ENCODE measurements around the gene TM9SF3. TPM values are rescaled to one million over a fixed set of nuclear protein-coding genes. Genes with fewer than 3 reads are reported as not detected.

TM9SF3 gene
- total RNA-seq, 2 donors from 2014 or later = 73.7 to 75.2 TPM

DNA sequence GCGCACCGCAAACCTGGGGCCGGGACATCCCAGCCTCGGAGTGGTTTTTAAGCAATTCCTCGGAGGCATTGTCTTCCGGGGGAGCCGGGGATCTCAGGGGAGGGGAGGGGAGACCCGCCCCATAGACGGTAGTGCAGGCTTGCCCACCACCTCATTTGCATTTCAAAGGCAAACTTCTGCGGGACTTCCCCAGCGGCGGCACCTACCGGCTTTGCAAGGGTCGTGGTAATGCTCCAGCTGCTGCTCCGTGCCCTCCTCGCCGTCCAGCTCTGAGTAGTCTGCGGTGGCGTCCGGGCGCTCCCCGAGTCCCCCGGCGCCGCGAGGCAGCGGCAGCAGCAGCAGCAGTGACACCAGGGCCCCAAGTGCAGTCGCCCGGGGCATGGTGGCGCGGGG, 73.5 kb downstream of the TM9SF3 start:
- Histone ChIP-seq H3K27ac (peak overlapping the region in 1 of 4 donors; percentile 32), H3K4me3 (peak overlapping the region; percentile 2 to 18), H3K9me3 (no peaks in the 10 kb centered on the region), H3K36me3 (replicated peaks in 1 of 2; ENCODE audit: insufficient read depth in 1 of 2, low read depth in 2 of 2) (no peaks in the 10 kb centered on the region), H3K27me3 (no peaks in the 10 kb centered on the region), H3K4me1 (peaks cover 24% of the 10 kb centered on the region)
- ATAC-seq (no peak), DNase-seq (no peak)
- 0% methylated on average over 31 of the region's 31 CpGs; no CpG with 5 or more reads in 1 of the 2 donors for WGBS, 2 donors
- intact Hi-C loops (cut with DNase I) = loop anchor here (5.0 kb wide), 1 partner anchor 136 kb away; no protein-coding TSS in a partner anchor
- no peak for TF ChIP-seq POLR2A (IDR thresholded peaks at IDR 0.05)
- TF ChIP-seq, protein P1, sequence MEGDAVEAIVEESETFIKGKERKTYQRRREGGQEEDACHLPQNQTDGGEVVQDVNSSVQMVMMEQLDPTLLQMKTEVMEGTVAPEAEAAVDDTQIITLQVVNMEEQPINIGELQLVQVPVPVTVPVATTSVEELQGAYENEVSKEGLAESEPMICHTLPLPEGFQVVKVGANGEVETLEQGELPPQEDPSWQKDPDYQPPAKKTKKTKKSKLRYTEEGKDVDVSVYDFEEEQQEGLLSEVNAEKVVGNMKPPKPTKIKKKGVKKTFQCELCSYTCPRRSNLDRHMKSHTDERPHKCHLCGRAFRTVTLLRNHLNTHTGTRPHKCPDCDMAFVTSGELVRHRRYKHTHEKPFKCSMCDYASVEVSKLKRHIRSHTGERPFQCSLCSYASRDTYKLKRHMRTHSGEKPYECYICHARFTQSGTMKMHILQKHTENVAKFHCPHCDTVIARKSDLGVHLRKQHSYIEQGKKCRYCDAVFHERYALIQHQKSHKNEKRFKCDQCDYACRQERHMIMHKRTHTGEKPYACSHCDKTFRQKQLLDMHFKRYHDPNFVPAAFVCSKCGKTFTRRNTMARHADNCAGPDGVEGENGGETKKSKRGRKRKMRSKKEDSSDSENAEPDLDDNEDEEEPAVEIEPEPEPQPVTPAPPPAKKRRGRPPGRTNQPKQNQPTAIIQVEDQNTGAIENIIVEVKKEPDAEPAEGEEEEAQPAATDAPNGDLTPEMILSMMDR (IDR thresholded peaks at IDR 0.05) = no peak

GRCh38 chr10:96512524-96513304, 74.1 kb downstream of the TM9SF3 start:
- 2% methylated on average over 20 to 65 of the region's 65 CpGs for WGBS, 2 donors

DNA sequence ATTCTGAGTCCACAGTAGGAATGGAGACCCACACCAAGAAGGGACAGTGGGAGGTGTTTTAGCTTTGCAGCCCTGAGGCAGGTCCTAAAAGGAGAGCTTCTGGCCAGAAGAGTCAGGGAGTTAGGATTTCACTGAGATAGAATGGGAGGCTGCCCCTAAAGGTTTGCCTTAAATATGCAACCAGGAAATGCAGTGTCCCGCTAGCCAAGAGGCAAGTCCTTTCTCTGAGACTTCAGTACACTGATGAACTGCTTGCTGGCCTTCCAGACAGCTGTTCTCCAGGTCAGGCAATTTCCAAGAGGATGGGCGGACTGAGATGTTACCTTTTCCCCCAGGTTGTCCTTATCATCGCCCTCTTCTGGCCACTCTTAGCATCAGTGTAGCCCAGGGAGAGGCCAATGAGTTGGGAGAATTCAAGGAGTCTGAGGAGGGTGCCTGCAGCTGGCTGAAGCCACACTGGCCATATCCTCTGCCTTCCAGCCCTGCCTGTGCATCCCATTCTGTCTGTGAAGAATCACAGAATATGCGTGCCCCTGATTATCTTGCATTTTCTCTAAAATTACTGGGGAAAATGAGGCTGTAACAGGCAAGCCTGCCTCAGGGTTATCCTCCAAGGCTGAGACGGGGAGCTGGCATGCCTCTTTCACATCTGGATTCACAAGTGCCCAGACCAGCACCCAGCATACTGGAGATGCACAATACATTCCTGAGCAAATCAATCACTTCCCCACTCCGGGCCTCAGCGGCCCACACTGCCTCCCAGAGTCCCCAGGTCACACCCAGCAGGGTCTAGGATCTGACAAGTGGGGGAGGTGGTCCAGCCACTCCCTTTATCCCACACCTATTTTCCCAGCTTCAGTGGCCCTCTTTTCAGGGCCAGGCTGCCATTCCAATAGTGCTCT, 75.5 kb downstream of the TM9SF3 start:
- 61 to 67% methylated on average over 5 to 7 of the region's 7 CpGs for WGBS, 2 donors

More at GRCh38 chr10:96512524-96513304, 74.1 kb downstream of the TM9SF3 start:
- Histone ChIP-seq H3K27me3 (no peaks in the 10 kb centered on the region), H3K27ac (no peak overlapping the region), H3K9me3 (no peaks in the 10 kb centered on the region), H3K36me3 (replicated peaks in 1 of 2; ENCODE audit: insufficient read depth in 1 of 2, low read depth in 2 of 2) (no peaks in the 10 kb centered on the region), H3K4me1 (peaks cover 24% of the 10 kb centered on the region), H3K4me3 (peak overlapping the region; percentile 2 to 18)
- DNase-seq (peak; percentile 16 to 43 (median 30)), ATAC-seq (peak; percentile 1)
- intact Hi-C loops (cut with DNase I) = loop anchor here (5.0 kb wide), 1 partner anchor 135 kb away; no protein-coding TSS in a partner anchor
- TF ChIP-seq, protein P1 (IDR thresholded peaks at IDR 0.05) = no peak
- no peak for TF ChIP-seq POLR2A (IDR thresholded peaks at IDR 0.05)

DNA sequence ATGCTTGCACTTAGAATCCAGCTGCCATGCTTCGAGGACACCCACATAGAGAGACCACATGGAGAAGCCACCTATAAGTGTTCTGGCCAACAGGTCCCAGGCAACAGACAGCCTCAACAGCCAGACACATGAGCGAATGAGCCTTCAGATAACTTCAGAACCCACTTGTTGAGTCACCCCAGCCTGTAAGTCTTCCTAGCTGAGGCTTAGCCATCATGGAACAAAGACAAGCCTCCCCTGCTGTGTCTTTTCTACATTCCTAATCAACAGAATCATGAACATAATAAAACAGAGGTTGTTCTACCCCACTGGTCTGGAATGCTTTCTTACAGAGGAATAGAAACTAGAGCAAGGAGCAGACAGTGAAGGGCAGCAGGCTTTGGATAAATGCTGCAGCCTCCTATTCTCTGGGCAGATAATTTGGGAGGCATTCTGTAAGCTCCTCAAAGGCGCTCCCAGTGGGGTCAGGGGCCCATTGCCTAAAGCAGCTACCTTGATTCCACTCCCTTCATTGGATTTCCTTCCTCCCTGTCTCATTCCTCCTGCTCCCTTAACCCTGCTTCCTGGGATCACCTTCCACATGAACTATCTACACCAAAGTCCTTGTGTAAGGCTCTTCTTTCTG, 77.7 kb downstream of the TM9SF3 start:
- no peak for TF ChIP-seq POLR2A (IDR thresholded peaks at IDR 0.05)
- TF ChIP-seq, protein P1 (IDR thresholded peaks at IDR 0.05) = no peak
- ATAC-seq = no peak
- no peaks in the 10 kb centered on the region for H3K9me3 ChIP-seq
- no peak for DNase-seq
- WGBS, 2 donors = 79 to 83% methylated on average over 3 of the region's 3 CpGs
- no peaks in the 10 kb centered on the region for H3K27me3 ChIP-seq
- H3K4me3 ChIP-seq = no peak overlapping the region
- no peaks in the 10 kb centered on the region for H3K36me3 ChIP-seq (replicated peaks in 1 of 2; ENCODE audit: insufficient read depth in 1 of 2, low read depth in 2 of 2)
- intact Hi-C loops (cut with DNase I) = no loop called here
- H3K4me1 ChIP-seq = peaks cover 20% of the 10 kb centered on the region
- H3K27ac ChIP-seq = no peak overlapping the region

More for the DNA sequence above, 75.5 kb downstream of the TM9SF3 start:
- Histone ChIP-seq H3K27me3 (no peaks in the 10 kb centered on the region), H3K9me3 (no peaks in the 10 kb centered on the region), H3K4me1 (peaks cover 24% of the 10 kb centered on the region), H3K4me3 (no peak overlapping the region), H3K36me3 (replicated peaks in 1 of 2; ENCODE audit: insufficient read depth in 1 of 2, low read depth in 2 of 2) (no peaks in the 10 kb centered on the region), H3K27ac (no peak overlapping the region)
- peak; percentile 48 to 63 (median 52) for DNase-seq
- TF ChIP-seq POLR2A (IDR thresholded peaks at IDR 0.05) = no peak
- TF ChIP-seq, protein P1 (IDR thresholded peaks at IDR 0.05) = peak in 6 of 7 experiments; percentile 23 to 61 (median 55)
- intact Hi-C loops (cut with DNase I) = loop anchor here (5.0 kb wide), 1 partner anchor 134 kb away; no protein-coding TSS in a partner anchor
- ATAC-seq = no peak

All from body of pancreas (tissue), 4 donors.